Stomach smooth muscle (tissue), 2 donors: ENCODE measurements around the gene RALA.
"Not testable (repeated sequence)": the region's sequence is repeated elsewhere in the genome, so short reads cannot be mapped to it uniquely, and the experiment has no call there.

Experiments
- H3K27ac ChIP-seq: one replicate; pipeline ENCODE4 v1.7.0; 2013; ENCODE audit warnings: mild to moderate bottlenecking, low read length, inconsistent platforms
- H3K27me3 ChIP-seq, 2 donors: one replicate each; pipeline ENCODE4 v1.7.0; 2013; ENCODE audit warnings: low read length in 2 of 2; ENCODE audit not compliant: insufficient read depth in 2 of 2, control insufficient read depth in 1 of 2
- H3K36me3 ChIP-seq, 2 donors: one replicate each; pipeline ENCODE4 v1.7.0; 2013; ENCODE audit warnings: low read length in 2 of 2; ENCODE audit not compliant: control insufficient read depth in 2 of 2, insufficient read depth in 2 of 2
- H3K4me1 ChIP-seq: one replicate; pipeline ENCODE4 v1.7.0; 2013; ENCODE audit warnings: low read length; ENCODE audit not compliant: control insufficient read depth, insufficient read depth
- H3K4me3 ChIP-seq, 2 donors: one replicate each; pipeline ENCODE4 v1.7.0; 2013; ENCODE audit warnings: low read length in 2 of 2
- H3K9ac ChIP-seq, 2 donors: one replicate each; pipeline ENCODE4 v1.7.0; 2013; ENCODE audit warnings: low read length in 2 of 2, mild to moderate bottlenecking in 1 of 2
- H3K9me3 ChIP-seq, 2 donors: one replicate each; pipeline ENCODE4 v1.7.0; 2013; ENCODE audit warnings: low read length in 2 of 2; ENCODE audit not compliant: control insufficient read depth in 2 of 2
- donor health status: healthy.
- donor health status: Pancreatic carcinoma.

The RALA gene

DNA sequence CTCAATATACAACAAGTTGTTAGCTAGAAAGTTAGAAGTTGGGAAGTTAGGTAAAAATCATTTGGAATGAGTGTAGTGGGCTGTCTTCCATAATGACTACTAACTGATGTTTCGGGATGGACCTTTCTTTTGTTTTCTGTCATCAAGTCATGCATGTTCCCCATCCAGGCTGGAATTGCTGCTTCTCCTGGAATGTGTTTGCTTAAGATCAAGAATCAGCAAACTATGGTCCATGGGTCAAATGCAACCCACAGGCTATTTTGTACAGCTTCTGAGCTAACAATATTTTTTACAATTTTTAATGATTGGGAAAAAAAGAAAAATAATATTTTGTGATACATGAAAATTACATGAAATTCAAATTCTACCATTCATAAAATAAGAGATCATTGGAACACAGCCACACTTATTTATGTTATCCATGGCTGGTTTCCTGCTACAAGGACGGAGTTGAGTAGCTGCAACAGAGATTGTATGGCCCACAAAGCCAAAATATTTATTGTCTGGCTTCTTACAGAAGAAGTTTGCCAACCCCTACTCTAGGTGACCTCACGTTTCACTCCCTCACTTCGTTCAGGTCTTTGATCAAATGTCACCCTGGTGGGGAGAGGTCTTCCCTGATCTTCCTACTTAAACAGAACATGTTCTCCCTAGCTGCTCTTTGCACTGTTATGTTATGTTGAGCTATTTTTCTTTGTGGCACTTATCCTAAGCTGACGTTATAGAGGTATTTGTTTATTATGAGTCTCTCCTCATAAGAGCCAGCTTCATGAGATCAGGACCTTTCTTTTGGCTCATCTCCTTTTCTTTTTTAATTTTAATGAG lies 127.1 kb downstream of the RALA start:
- no peak overlapping the region for H3K27ac ChIP-seq
- no peaks in the 10 kb centered on the region for H3K9me3 ChIP-seq
- no peaks in the 10 kb centered on the region for H3K36me3 ChIP-seq
- H3K4me3 ChIP-seq: no peak overlapping the region
- H3K9ac ChIP-seq: no peak overlapping the region
- H3K27me3 ChIP-seq: no peaks in the 10 kb centered on the region
- H3K4me1 ChIP-seq: no peaks in the 10 kb centered on the region

DNA sequence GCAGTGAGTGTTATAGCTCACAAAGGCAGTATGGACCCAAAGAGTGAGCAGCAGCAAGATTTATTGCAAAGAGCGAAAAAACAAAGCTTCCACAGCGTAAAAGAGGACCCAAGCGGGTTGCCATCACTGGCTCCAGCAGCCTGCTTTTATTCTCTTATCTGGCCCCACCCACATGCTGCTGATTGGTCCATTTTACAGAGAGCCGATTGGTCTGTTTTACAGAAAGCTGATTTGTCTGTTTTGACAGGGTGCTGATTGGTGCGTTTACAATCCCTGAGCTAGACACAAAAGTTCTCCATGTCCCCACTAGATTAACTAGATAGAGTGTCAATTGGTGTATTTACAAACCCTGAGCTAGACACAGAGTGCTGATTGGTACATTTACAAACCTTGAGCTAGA lies 129.9 kb downstream of the RALA start:
- not testable (repeated sequence) for H3K4me3 ChIP-seq, H3K9me3 ChIP-seq

DNA sequence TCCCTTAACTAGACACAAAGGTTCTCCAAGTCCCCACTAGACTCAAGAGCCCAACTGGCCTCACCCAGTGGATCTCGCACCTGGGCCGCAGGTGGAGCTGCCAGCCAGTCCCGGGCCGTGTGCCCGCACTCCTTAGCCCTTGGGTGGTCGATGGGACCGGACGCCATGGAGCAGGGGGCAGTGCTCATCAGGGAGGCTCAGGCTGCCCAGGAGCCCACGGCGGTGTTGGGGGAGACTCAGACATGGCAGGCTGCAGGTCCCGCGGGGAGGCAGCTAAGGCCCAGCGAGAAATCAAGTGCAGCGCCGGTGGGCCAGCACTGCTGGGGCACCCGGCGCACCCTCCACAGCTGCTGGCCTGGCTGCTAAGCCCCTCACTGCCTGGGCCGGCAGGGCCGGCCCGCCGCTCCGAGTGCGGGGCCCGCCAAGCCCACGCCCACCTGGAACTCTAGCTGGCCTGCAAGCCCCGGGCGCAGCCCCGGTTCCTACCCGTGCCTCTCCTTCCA lies 130.5 kb downstream of the RALA start:
- H3K9ac ChIP-seq: no peak overlapping the region
- H3K27ac ChIP-seq: no peak overlapping the region
- H3K9me3 ChIP-seq: no peaks in the 10 kb centered on the region
- H3K4me3 ChIP-seq: no peak overlapping the region
- no peaks in the 10 kb centered on the region for H3K36me3 ChIP-seq
- H3K27me3 ChIP-seq: no peaks in the 10 kb centered on the region
- peaks cover 4% of the 10 kb centered on the region for H3K4me1 ChIP-seq

More for the DNA sequence above, 129.9 kb downstream of the RALA start:
- H3K27ac ChIP-seq, H3K36me3 ChIP-seq, H3K4me1 ChIP-seq, H3K27me3 ChIP-seq, H3K9ac ChIP-seq: not testable (repeated sequence)

DNA sequence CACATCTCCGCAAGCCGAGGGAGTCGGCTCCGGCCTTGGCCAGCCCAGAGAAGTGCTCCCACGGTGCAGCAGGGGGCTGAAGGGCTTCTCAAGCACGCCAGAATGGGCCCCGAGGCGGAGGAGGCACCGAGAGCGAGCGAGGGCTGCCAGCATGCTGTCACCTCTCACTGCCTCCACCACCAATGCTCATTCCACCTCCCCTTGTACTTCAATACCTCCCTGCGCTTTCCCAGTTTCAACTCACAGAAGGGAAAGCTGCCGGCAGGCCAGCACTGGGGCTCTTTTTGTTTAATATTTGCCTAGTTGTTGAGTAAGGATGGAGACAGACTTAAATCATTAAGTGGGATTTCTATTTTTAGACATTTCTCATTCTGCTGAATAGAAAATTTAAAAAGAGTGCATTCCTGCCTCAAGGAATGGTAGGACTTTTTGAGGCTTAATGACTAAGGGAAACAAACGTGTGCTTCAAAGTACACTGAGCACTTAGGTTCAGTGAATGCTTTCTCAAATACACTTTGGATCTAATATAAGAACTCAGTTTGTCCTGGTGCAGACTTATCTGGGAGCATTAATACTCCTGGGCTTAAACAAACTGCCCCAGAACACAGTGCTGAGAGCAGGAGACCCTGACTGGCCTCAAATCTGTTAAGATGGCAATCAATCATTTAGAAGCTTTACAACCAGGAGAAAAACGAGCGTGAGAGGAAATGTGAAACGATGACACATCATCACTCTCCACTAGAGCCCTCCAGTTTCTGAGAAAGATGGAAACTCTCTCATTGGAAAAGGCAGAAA lies 131.2 kb downstream of the RALA start:
- Histone ChIP-seq H3K9me3 (no peaks in the 10 kb centered on the region), H3K27me3 (no peaks in the 10 kb centered on the region), H3K4me1 (peaks cover 4% of the 10 kb centered on the region), H3K4me3 (no peak overlapping the region), H3K36me3 (no peaks in the 10 kb centered on the region), H3K27ac (no peak overlapping the region), H3K9ac (no peak overlapping the region)

DNA sequence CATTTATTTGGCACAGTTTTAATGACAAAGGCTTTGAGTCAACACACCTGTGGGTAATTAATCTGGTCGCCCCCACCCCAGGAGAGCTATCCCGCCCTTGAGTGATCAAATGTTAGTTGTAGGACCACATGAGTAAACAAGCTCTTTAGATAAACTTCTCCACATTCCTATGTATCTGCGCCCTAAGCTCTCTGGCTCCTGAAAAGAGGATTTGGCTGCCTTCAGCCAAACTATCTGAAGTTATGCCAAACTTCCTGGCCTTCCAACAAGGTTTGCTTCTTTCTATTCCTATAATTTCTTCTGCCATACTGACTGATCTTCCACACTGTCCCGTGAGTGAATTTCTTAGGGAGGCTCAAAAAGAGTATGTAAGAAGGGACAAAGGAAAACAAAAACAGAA lies 134.2 kb downstream of the RALA start:
- Histone ChIP-seq H3K4me3 (no peak overlapping the region), H3K27ac (no peak overlapping the region)

More for the DNA sequence above, 134.2 kb downstream of the RALA start:
- Histone ChIP-seq H3K4me1 (peaks cover 4% of the 10 kb centered on the region), H3K9ac (no peak overlapping the region), H3K27me3 (no peaks in the 10 kb centered on the region), H3K36me3 (no peaks in the 10 kb centered on the region), H3K9me3 (no peaks in the 10 kb centered on the region)
